CD14-positive monocyte (primary cell): ENCODE data around the gene GLI1. TPM values are rescaled to one million over a fixed set of nuclear protein-coding genes. Genes with fewer than 3 reads are reported as not detected.

Source experiments
- DNase-seq, 3 donors: peaks; one replicate each; pipeline ENCODE4 v3.0.0-alpha.2; 2011 to 2022
- H2AFZ ChIP-seq: 2 replicates; pipeline ENCODE4 v1.6.0; 2012; ENCODE audit warnings: mild to moderate bottlenecking, low read depth, low read length, inconsistent platforms; ENCODE audit not compliant: insufficient read depth, poor library complexity, severe bottlenecking
- H3K27ac ChIP-seq, 2 donors: 1 replicate in 1 of 2; 2 replicates in 1 of 2; pipeline ENCODE4 v1.5.1; 2012 to 2013; ENCODE audit warnings: low read length in 2 of 2, control low read depth in 1 of 2, inconsistent platforms in 1 of 2, low read depth in 1 of 2, mild to moderate bottlenecking in 1 of 2
- H3K27me3 ChIP-seq, 2 donors: one replicate each; pipeline versions ENCODE4 v1.6.0 to v1.6.1; 2011 to 2013; ENCODE audit warnings: low read length in 2 of 2; ENCODE audit not compliant: control insufficient read depth in 2 of 2, insufficient read depth in 2 of 2
- H3K36me3 ChIP-seq, 2 donors: replicated peaks in 1 of 2; 1 replicate in 1 of 2; 2 replicates in 1 of 2; pipeline versions ENCODE4 v1.5.1 to v1.6.1; 2012 to 2013; ENCODE audit warnings: low read length in 2 of 2, control low read depth in 1 of 2, inconsistent platforms in 1 of 2, mild to moderate bottlenecking in 1 of 2; ENCODE audit not compliant: insufficient read depth in 2 of 2, control insufficient read depth in 1 of 2
- H3K4me1 ChIP-seq, 2 donors: 1 replicate in 1 of 2; 2 replicates in 1 of 2; pipeline versions ENCODE4 v1.5.1 to v1.6.1; 2012 to 2013; ENCODE audit warnings: low read length in 2 of 2, control low read depth in 1 of 2, inconsistent platforms in 1 of 2, mild to moderate bottlenecking in 1 of 2, moderate library complexity in 1 of 2; ENCODE audit not compliant: insufficient read depth in 2 of 2, control insufficient read depth in 1 of 2
- H3K4me2 ChIP-seq: replicated peaks from 2 replicates; pipeline ENCODE3; 2012; ENCODE audit warnings: low read length, moderate library complexity, mild to moderate bottlenecking; ENCODE audit not compliant: poor library complexity, severe bottlenecking; ENCODE audit errors: extremely low read depth
- H3K4me3 ChIP-seq, 3 experiments: fragments of 200-600 bp in 1 of 3; sonication (generic) in 1 of 3; replicated peaks in 1 of 3; 1 replicate in 2 of 3; 2 replicates in 1 of 3; pipeline ENCODE4 v1.5.1; 2011 to 2013; ENCODE audit warnings: low read length in 3 of 3, mild to moderate bottlenecking in 3 of 3, control low read depth in 2 of 3, low read depth in 2 of 3, inconsistent platforms in 1 of 3, moderate library complexity in 1 of 3
- H3K79me2 ChIP-seq: 2 replicates; pipeline ENCODE4 v1.6.0; 2012; ENCODE audit warnings: mild to moderate bottlenecking, control low read depth, inconsistent platforms, low read length, moderate library complexity; ENCODE audit not compliant: insufficient read depth
- H3K9ac ChIP-seq: 2 replicates; pipeline ENCODE4 v1.6.0; 2017; ENCODE audit warnings: low read length, mild to moderate bottlenecking; ENCODE audit not compliant: insufficient read depth, poor library complexity, severe bottlenecking
- H3K9me3 ChIP-seq, 2 donors: replicated peaks in 1 of 2; 1 replicate in 1 of 2; 2 replicates in 1 of 2; pipeline versions ENCODE4 v1.5.1 to v1.6.1; 2012 to 2013; ENCODE audit warnings: low read length in 2 of 2, control low read depth in 1 of 2; ENCODE audit not compliant: control insufficient read depth in 1 of 2, insufficient read depth in 1 of 2
- H4K20me1 ChIP-seq: 2 replicates; pipeline ENCODE4 v1.6.0; 2012; ENCODE audit warnings: mild to moderate bottlenecking, low read length, control low read depth, moderate library complexity; ENCODE audit not compliant: insufficient read depth
- H3K27ac Mint-ChIP-seq, 7 donors: one replicate each; pipeline ENCODE4 v1.8.0; 2020; ENCODE audit warnings: mild to moderate bottlenecking in 7 of 7, mixed read lengths in 7 of 7, moderate library complexity in 6 of 7, inconsistent platforms in 2 of 7
- H3K27me3 Mint-ChIP-seq, 3 donors: one replicate each; pipeline ENCODE4 v1.8.0; 2021 to 2022; ENCODE audit warnings: low read depth in 3 of 3, mild to moderate bottlenecking in 3 of 3, mixed read lengths in 3 of 3, moderate library complexity in 3 of 3, inconsistent platforms in 1 of 3
- H3K36me3 Mint-ChIP-seq, 2 donors: one replicate each; pipeline ENCODE4 v1.8.0; 2020; ENCODE audit warnings: mixed read lengths in 2 of 2, inconsistent platforms in 1 of 2, mild to moderate bottlenecking in 1 of 2
- H3K4me1 Mint-ChIP-seq: one replicate; pipeline ENCODE4 v1.8.0; 2020; ENCODE audit warnings: mild to moderate bottlenecking, mixed read lengths
- H3K4me3 Mint-ChIP-seq, 2 donors: one replicate each; pipeline ENCODE4 v1.8.0; 2020; ENCODE audit warnings: mild to moderate bottlenecking in 2 of 2, mixed read lengths in 2 of 2, moderate library complexity in 1 of 2
- H3K9me3 Mint-ChIP-seq, 7 donors: one replicate each; pipeline ENCODE4 v1.8.0; 2020 to 2022; ENCODE audit warnings: mixed read lengths in 7 of 7, mild to moderate bottlenecking in 6 of 7, moderate library complexity in 6 of 7, inconsistent platforms in 2 of 7
- WGBS: methylation state at CpG from one replicate; pipeline ENCODE4 v1.1.5; 2013; ENCODE audit warnings: missing lambda C conversion rate; ENCODE audit not compliant: insufficient coverage; 5-methylcytosine and 5-hydroxymethylcytosine counted together
- intact Hi-C, 2 donors: fragments of 100-400 bp; cut with micrococcal nuclease; formaldehyde crosslinking; loops; one replicate each; pipeline versions ENCODE4 v1.15.0 to v1.15.1; 2023
- polyA plus RNA-seq, 3 donors: library from polyadenylated mRNA; depleted of rRNA in 1 of 3; unstranded in 2 of 3; stranded (reverse) in 1 of 3; fragments of 300-500 nt in 2 of 3; fragments of >200 nt in 1 of 3; fragmentation: Illumina TruSeq in 2 of 3; gene quantifications; 1 replicate in 2 of 3; 2 replicates in 1 of 3; pipeline ENCODE4 v1.2.3, GENCODE V29; 2012 to 2021
- TF ChIP-seq, protein P1 (sequence below): fragments of 200-600 bp; IDR thresholded peaks from one replicate; pipeline ENCODE4 v1.8.0; 2022; ENCODE audit warnings: antibody characterized with exemption, mild to moderate bottlenecking

GLI1 gene
- polyA plus RNA-seq, 3 donors, result 0.05 TPM; not detected in 2

GRCh38 chr12:57511161-57511560 is 51.6 kb downstream of the GLI1 start:
- H4K20me1 ChIP-seq, result peaks cover 17% of the 10 kb centered on the region
- H3K27ac ChIP-seq, result no peak overlapping the region
- H3K9ac ChIP-seq, result no peak overlapping the region
- peaks cover 64 to 79% of the 10 kb centered on the region in 2 donors for H3K36me3 ChIP-seq
- no peak overlapping the region for H3K4me3 ChIP-seq
- H3K27me3 ChIP-seq, result no peaks in the 10 kb centered on the region
- Mint-ChIP-seq H3K9me3 (peaks cover 0 to 1% (median 0%) of the 10 kb centered on the region in 7 donors), H3K4me3 (no peak overlapping the region), H3K27ac (peak overlapping the region in 1 of 7 donors; percentile 26), H3K4me1 (no peaks in the 10 kb centered on the region), H3K27me3 (no peaks in the 10 kb centered on the region), H3K36me3 (peaks cover 71 to 86% of the 10 kb centered on the region in 2 donors)
- H3K79me2 ChIP-seq, result no peaks in the 10 kb centered on the region
- 100% methylated on average over 4 of the region's 4 CpGs for WGBS
- H2AFZ ChIP-seq, result no peak overlapping the region
- H3K4me2 ChIP-seq, result no peak overlapping the region
- DNase-seq, result no peak
- H3K4me1 ChIP-seq, result no peaks in the 10 kb centered on the region
- no peaks in the 10 kb centered on the region for H3K9me3 ChIP-seq
- TF ChIP-seq, protein P1, sequence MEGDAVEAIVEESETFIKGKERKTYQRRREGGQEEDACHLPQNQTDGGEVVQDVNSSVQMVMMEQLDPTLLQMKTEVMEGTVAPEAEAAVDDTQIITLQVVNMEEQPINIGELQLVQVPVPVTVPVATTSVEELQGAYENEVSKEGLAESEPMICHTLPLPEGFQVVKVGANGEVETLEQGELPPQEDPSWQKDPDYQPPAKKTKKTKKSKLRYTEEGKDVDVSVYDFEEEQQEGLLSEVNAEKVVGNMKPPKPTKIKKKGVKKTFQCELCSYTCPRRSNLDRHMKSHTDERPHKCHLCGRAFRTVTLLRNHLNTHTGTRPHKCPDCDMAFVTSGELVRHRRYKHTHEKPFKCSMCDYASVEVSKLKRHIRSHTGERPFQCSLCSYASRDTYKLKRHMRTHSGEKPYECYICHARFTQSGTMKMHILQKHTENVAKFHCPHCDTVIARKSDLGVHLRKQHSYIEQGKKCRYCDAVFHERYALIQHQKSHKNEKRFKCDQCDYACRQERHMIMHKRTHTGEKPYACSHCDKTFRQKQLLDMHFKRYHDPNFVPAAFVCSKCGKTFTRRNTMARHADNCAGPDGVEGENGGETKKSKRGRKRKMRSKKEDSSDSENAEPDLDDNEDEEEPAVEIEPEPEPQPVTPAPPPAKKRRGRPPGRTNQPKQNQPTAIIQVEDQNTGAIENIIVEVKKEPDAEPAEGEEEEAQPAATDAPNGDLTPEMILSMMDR, result no peak
- intact Hi-C loops, result no loop called here

GRCh38 chr12:57511588-57512325 is 52.2 kb downstream of the GLI1 start:
- peaks cover 73 to 86% of the 10 kb centered on the region in 2 donors for H3K36me3 Mint-ChIP-seq
- no peaks in the 10 kb centered on the region for H3K4me1 ChIP-seq

More at GRCh38 chr12:57511588-57512325, 52.2 kb downstream of the GLI1 start:
- Mint-ChIP-seq H3K4me1 (peaks cover under 1% of the 10 kb centered on the region), H3K27me3 (no peaks in the 10 kb centered on the region), H3K4me3 (no peak overlapping the region), H3K9me3 (peaks cover 0 to 1% (median 0%) of the 10 kb centered on the region in 7 donors), H3K27ac (peak overlapping the region in 2 of 7 donors; percentile 25 to 81)
- no peaks in the 10 kb centered on the region for H3K27me3 ChIP-seq
- TF ChIP-seq, protein P1, result no peak
- peaks cover 65 to 79% of the 10 kb centered on the region in 2 donors for H3K36me3 ChIP-seq
- no peak overlapping the region for H2AFZ ChIP-seq
- H3K27ac ChIP-seq, result no peak overlapping the region
- 100% methylated on average over 3 of the region's 7 CpGs for WGBS
- intact Hi-C loops, result no loop called here
- peaks cover 5% of the 10 kb centered on the region for H3K79me2 ChIP-seq
- H3K9ac ChIP-seq, result no peak overlapping the region
- no peak for DNase-seq
- H4K20me1 ChIP-seq, result peaks cover 23% of the 10 kb centered on the region
- H3K9me3 ChIP-seq, result no peaks in the 10 kb centered on the region
- H3K4me3 ChIP-seq, result no peak overlapping the region
- no peak overlapping the region for H3K4me2 ChIP-seq
